ENCODE data around the gene CAMTA1.

The CAMTA1 gene

DNA sequence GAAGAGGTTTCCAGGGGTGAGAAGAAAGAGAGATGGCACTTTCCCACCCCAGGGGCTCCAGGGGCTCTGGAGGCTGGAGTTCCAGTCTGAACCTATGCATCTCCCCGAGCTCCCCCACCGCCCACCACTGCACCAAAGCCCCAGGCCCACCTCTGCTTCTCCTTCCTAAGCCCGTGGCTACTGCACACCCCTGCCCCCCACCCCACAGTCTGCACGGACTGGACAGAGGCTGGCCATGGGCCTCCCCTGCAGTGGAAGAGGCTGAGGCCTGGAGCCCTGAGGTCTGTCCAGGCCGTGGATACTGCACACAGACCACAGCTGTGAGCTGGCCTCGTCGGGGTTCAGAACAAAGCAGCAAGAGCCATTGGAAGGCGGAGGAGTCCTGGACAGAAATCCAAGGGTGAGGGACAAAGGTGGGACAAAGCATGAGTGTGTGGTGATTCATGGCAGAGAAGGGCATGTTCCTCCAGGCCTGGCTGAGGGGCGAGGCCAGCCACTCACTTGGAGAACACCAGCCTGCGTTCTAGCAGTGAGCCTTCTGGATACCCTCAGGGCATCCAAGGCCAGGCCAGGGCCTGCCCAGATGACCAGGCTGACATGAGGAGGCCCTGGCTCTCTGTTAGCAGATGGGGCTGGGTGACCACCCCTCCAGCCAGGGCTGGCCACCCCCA, 741.1 kb downstream of the CAMTA1 start:
- no peak overlapping the region for H3K9ac ChIP-seq (ENCODE audit: low read length)
- no peak overlapping the region for H2BK5ac ChIP-seq (ENCODE audit: low read depth, low read length, poor library complexity)
- H3K27me3 ChIP-seq (ENCODE audit: insufficient read depth, low read length), result no peaks in the 10 kb centered on the region
- no peaks in the 10 kb centered on the region for H3K79me1 ChIP-seq (ENCODE audit: low read length)
- no peak overlapping the region for H2BK12ac ChIP-seq (ENCODE audit: low read length)
- no peak overlapping the region for H2AFZ ChIP-seq (ENCODE audit: insufficient read depth, low read length, poor library complexity)
- no peak overlapping the region for H3K14ac ChIP-seq (ENCODE audit: low read length)
- H3K4ac ChIP-seq (ENCODE audit: low read depth, low read length), result no peak overlapping the region
- H3K36me3 ChIP-seq (ENCODE audit: control insufficient read depth in 1 of 2, insufficient read depth in 2 of 2, low read length in 2 of 2), result no peaks in the 10 kb centered on the region
- no peak overlapping the region for H3K27ac ChIP-seq (ENCODE audit: low read depth, low read length)
- no peak overlapping the region for H3K4me3 ChIP-seq (ENCODE audit: low read depth, low read length)
- no peak overlapping the region for H4K91ac ChIP-seq (ENCODE audit: low read depth, low read length)
- no peak overlapping the region for H4K8ac ChIP-seq (ENCODE audit: low read depth, low read length)
- H2AK5ac ChIP-seq (ENCODE audit: low read length), result no peak overlapping the region
- H4K12ac ChIP-seq (ENCODE audit: low read depth, low read length), result no peak overlapping the region
- WGBS (ENCODE audit: extremely low coverage, insufficient coverage, insufficient read length), result no CpG with 5 or more reads among the region's 10 CpGs
- peaks cover 6 to 12% of the 10 kb centered on the region in 2 experiments for H3K4me1 ChIP-seq (ENCODE audit: control insufficient read depth in 1 of 2, insufficient read depth in 2 of 2, low read length in 2 of 2)
- H3K23ac ChIP-seq (ENCODE audit: low read length), result no peak overlapping the region
- no peak overlapping the region for H3K18ac ChIP-seq (ENCODE audit: low read length)
- DNase-seq, result peak; percentile 10 to 38
- no peak overlapping the region for H2BK120ac ChIP-seq (ENCODE audit: insufficient read depth, low read length, poor library complexity)
- H3K79me2 ChIP-seq (ENCODE audit: control insufficient read depth, insufficient read depth, low read length, poor library complexity), result no peaks in the 10 kb centered on the region
- no peaks in the 10 kb centered on the region for H3K9me3 ChIP-seq (ENCODE audit: insufficient read depth, low read depth, low read length)
- no peak overlapping the region for H3K4me2 ChIP-seq (ENCODE audit: low read length)

GRCh38 chr1:7526867-7527732, 741.8 kb downstream of the CAMTA1 start:
- H3K4me2 ChIP-seq (ENCODE audit: low read length), result no peak overlapping the region
- no peak overlapping the region for H4K12ac ChIP-seq (ENCODE audit: low read depth, low read length)
- no peak overlapping the region for H3K4ac ChIP-seq (ENCODE audit: low read depth, low read length)
- peak; percentile 31 to 36 for DNase-seq
- H2AK5ac ChIP-seq (ENCODE audit: low read length), result no peak overlapping the region
- no peak overlapping the region for H3K9ac ChIP-seq (ENCODE audit: low read length)
- peaks cover 6 to 12% of the 10 kb centered on the region in 2 experiments for H3K4me1 ChIP-seq (ENCODE audit: control insufficient read depth in 1 of 2, insufficient read depth in 2 of 2, low read length in 2 of 2)
- no peaks in the 10 kb centered on the region for H3K36me3 ChIP-seq (ENCODE audit: control insufficient read depth in 1 of 2, insufficient read depth in 2 of 2, low read length in 2 of 2)
- H3K27me3 ChIP-seq (ENCODE audit: insufficient read depth, low read length), result no peaks in the 10 kb centered on the region
- H2BK12ac ChIP-seq (ENCODE audit: low read length), result no peak overlapping the region
- no peaks in the 10 kb centered on the region for H3K79me2 ChIP-seq (ENCODE audit: control insufficient read depth, insufficient read depth, low read length, poor library complexity)
- H3K23ac ChIP-seq (ENCODE audit: low read length), result no peak overlapping the region
- no peaks in the 10 kb centered on the region for H3K79me1 ChIP-seq (ENCODE audit: low read length)
- H3K14ac ChIP-seq (ENCODE audit: low read length), result no peak overlapping the region
- H4K91ac ChIP-seq (ENCODE audit: low read depth, low read length), result no peak overlapping the region
- H2BK120ac ChIP-seq (ENCODE audit: insufficient read depth, low read length, poor library complexity), result no peak overlapping the region
- H3K18ac ChIP-seq (ENCODE audit: low read length), result no peak overlapping the region
- H2BK5ac ChIP-seq (ENCODE audit: low read depth, low read length, poor library complexity), result no peak overlapping the region
- no peak overlapping the region for H4K8ac ChIP-seq (ENCODE audit: low read depth, low read length)
- no CpG with 5 or more reads among the region's 12 CpGs for WGBS (ENCODE audit: extremely low coverage, insufficient coverage, insufficient read length)
- no peak overlapping the region for H3K4me3 ChIP-seq (ENCODE audit: low read depth, low read length)
- no peaks in the 10 kb centered on the region for H3K9me3 ChIP-seq (ENCODE audit: insufficient read depth, low read depth, low read length)
- no peak overlapping the region for H2AFZ ChIP-seq (ENCODE audit: insufficient read depth, low read length, poor library complexity)
- no peak overlapping the region for H3K27ac ChIP-seq (ENCODE audit: low read depth, low read length)

GRCh38 chr1:7527733-7528045, 742.4 kb downstream of the CAMTA1 start:
- no peak overlapping the region for H2BK5ac ChIP-seq (ENCODE audit: low read depth, low read length, poor library complexity)
- H4K8ac ChIP-seq (ENCODE audit: low read depth, low read length), result no peak overlapping the region
- no peak overlapping the region for H3K4me2 ChIP-seq (ENCODE audit: low read length)
- no peaks in the 10 kb centered on the region for H3K36me3 ChIP-seq (ENCODE audit: control insufficient read depth in 1 of 2, insufficient read depth in 2 of 2, low read length in 2 of 2)
- no peak overlapping the region for H3K18ac ChIP-seq (ENCODE audit: low read length)
- H3K4me1 ChIP-seq (ENCODE audit: control insufficient read depth in 1 of 2, insufficient read depth in 2 of 2, low read length in 2 of 2), result peaks cover 6 to 12% of the 10 kb centered on the region in 2 experiments
- no peak overlapping the region for H4K12ac ChIP-seq (ENCODE audit: low read depth, low read length)
- no peak overlapping the region for H3K14ac ChIP-seq (ENCODE audit: low read length)
- no peak for DNase-seq
- no peak overlapping the region for H3K4me3 ChIP-seq (ENCODE audit: low read depth, low read length)
- H2AFZ ChIP-seq (ENCODE audit: insufficient read depth, low read length, poor library complexity), result no peak overlapping the region
- no peak overlapping the region for H3K27ac ChIP-seq (ENCODE audit: low read depth, low read length)
- H2BK120ac ChIP-seq (ENCODE audit: insufficient read depth, low read length, poor library complexity), result no peak overlapping the region
- no peak overlapping the region for H2AK5ac ChIP-seq (ENCODE audit: low read length)
- H3K79me1 ChIP-seq (ENCODE audit: low read length), result no peaks in the 10 kb centered on the region
- H3K4ac ChIP-seq (ENCODE audit: low read depth, low read length), result no peak overlapping the region
- no peak overlapping the region for H3K9ac ChIP-seq (ENCODE audit: low read length)
- H3K23ac ChIP-seq (ENCODE audit: low read length), result no peak overlapping the region
- no CpG with 5 or more reads among the region's 7 CpGs for WGBS (ENCODE audit: extremely low coverage, insufficient coverage, insufficient read length)
- H3K27me3 ChIP-seq (ENCODE audit: insufficient read depth, low read length), result no peaks in the 10 kb centered on the region
- H3K9me3 ChIP-seq (ENCODE audit: insufficient read depth, low read depth, low read length), result no peaks in the 10 kb centered on the region
- H2BK12ac ChIP-seq (ENCODE audit: low read length), result no peak overlapping the region
- H4K91ac ChIP-seq (ENCODE audit: low read depth, low read length), result no peak overlapping the region
- H3K79me2 ChIP-seq (ENCODE audit: control insufficient read depth, insufficient read depth, low read length, poor library complexity), result no peaks in the 10 kb centered on the region

GRCh38 chr1:7528386-7529198, 743.3 kb downstream of the CAMTA1 start:
- WGBS (ENCODE audit: extremely low coverage, insufficient coverage, insufficient read length), result no CpG with 5 or more reads among the region's 6 CpGs

More at GRCh38 chr1:7528386-7529198, 743.3 kb downstream of the CAMTA1 start:
- Histone ChIP-seq H4K8ac (ENCODE audit: low read depth, low read length) (no peak overlapping the region), H3K4ac (ENCODE audit: low read depth, low read length) (no peak overlapping the region), H4K12ac (ENCODE audit: low read depth, low read length) (no peak overlapping the region), H4K91ac (ENCODE audit: low read depth, low read length) (no peak overlapping the region), H2BK120ac (ENCODE audit: insufficient read depth, low read length, poor library complexity) (no peak overlapping the region), H2AK5ac (ENCODE audit: low read length) (no peak overlapping the region), H3K27ac (ENCODE audit: low read depth, low read length) (no peak overlapping the region), H3K9me3 (ENCODE audit: insufficient read depth, low read depth, low read length) (no peaks in the 10 kb centered on the region), H2BK5ac (ENCODE audit: low read depth, low read length, poor library complexity) (no peak overlapping the region), H3K4me3 (ENCODE audit: low read depth, low read length) (no peak overlapping the region), H2BK12ac (ENCODE audit: low read length) (no peak overlapping the region), H3K36me3 (ENCODE audit: control insufficient read depth in 1 of 2, insufficient read depth in 2 of 2, low read length in 2 of 2) (no peaks in the 10 kb centered on the region), H3K4me1 (ENCODE audit: control insufficient read depth in 1 of 2, insufficient read depth in 2 of 2, low read length in 2 of 2) (peaks cover 6 to 12% of the 10 kb centered on the region in 2 experiments), H3K9ac (ENCODE audit: low read length) (peak overlapping the region; percentile 30), H3K23ac (ENCODE audit: low read length) (no peak overlapping the region), H3K79me2 (ENCODE audit: control insufficient read depth, insufficient read depth, low read length, poor library complexity) (no peaks in the 10 kb centered on the region), H3K27me3 (ENCODE audit: insufficient read depth, low read length) (no peaks in the 10 kb centered on the region), H3K14ac (ENCODE audit: low read length) (no peak overlapping the region), H3K18ac (ENCODE audit: low read length) (no peak overlapping the region), H3K4me2 (ENCODE audit: low read length) (no peak overlapping the region), H2AFZ (ENCODE audit: insufficient read depth, low read length, poor library complexity) (no peak overlapping the region), H3K79me1 (ENCODE audit: low read length) (no peaks in the 10 kb centered on the region)
- DNase-seq, result peak; percentile 24 to 31
